Esophagus squamous epithelium (tissue), 5 donors: ENCODE data around the gene MCL1. TPM values are rescaled to one million over a fixed set of nuclear protein-coding genes. Genes with fewer than 3 reads are reported as not detected.

Experiments used
- DNase-seq: peaks from one replicate; lab custom pipeline; 2025; lab: John Stamatoyannopoulos, UW
- H3K27ac ChIP-seq, 4 donors: fragments of 200-600 bp; sonication (generic); one replicate each; pipeline ENCODE4 v1.5.1; 2016 to 2019; ENCODE audit warnings: mild to moderate bottlenecking in 1 of 4
- H3K27me3 ChIP-seq, 4 donors: fragments of 200-600 bp; sonication (generic); 1 replicate in 3 of 4; 2 replicates in 1 of 4; pipeline versions ENCODE4 v1.5.1 to v1.6.0; 2017 to 2021; ENCODE audit warnings: antibody characterized with exemption in 1 of 4
- H3K36me3 ChIP-seq, 3 donors: fragments of 200-600 bp; sonication (generic); one replicate each; pipeline ENCODE4 v1.5.1; 2016 to 2019
- H3K4me1 ChIP-seq, 3 donors: fragments of 200-600 bp; sonication (generic); one replicate each; pipeline ENCODE4 v1.5.1; 2017 to 2019
- H3K4me3 ChIP-seq, 4 donors: fragments of 200-600 bp; sonication (generic); 1 replicate in 3 of 4; 2 replicates in 1 of 4; pipeline ENCODE4 v1.5.1; 2016 to 2019; ENCODE audit warnings: mild to moderate bottlenecking in 2 of 4, moderate library complexity in 1 of 4
- H3K9me3 ChIP-seq, 3 donors: fragments of 200-600 bp; sonication (generic); one replicate each; pipeline ENCODE4 v1.5.1; 2016 to 2019
- POLR2A ChIP-seq, 4 donors: fragments of 450-650 bp; IDR thresholded peaks; one replicate each; pipeline ENCODE4 v1.6.1; 2017; ENCODE audit warnings: antibody characterized with exemption in 4 of 4, mild to moderate bottlenecking in 4 of 4, moderate library complexity in 3 of 4
- WGBS, 2 donors: methylation state at CpG; one replicate each; pipeline ENCODE4 v1.1.5; 2018; 5-methylcytosine and 5-hydroxymethylcytosine counted together
- intact Hi-C: fragments of 100-400 bp; cut with DNase I; formaldehyde crosslinking; loops from one replicate; pipeline ENCODE4 v1.15.0; 2022
- total RNA-seq, 4 donors: library from RNA; depleted of rRNA; stranded (reverse); fragments of >200 nt; gene quantifications; one replicate each; pipeline ENCODE4 v1.1.0, GENCODE V29; 2016
- TF ChIP-seq, protein P1 (sequence below), 6 experiments: fragments of 450-650 bp in 4 of 6; fragments of 200-600 bp in 2 of 6; sonication (generic) in 2 of 6; IDR thresholded peaks; one replicate each; pipeline ENCODE4 v1.5.1; 2016 to 2019; ENCODE audit warnings: antibody characterized with exemption in 6 of 6, mild to moderate bottlenecking in 4 of 6, moderate library complexity in 4 of 6
- donor health status: DM: yes; HTN: yes; CAD: no.

The MCL1 gene
- total RNA-seq, 4 donors from 2014 or later = 167 to 256 (median 216) TPM

GRCh38 chr1:150548324-150548631, 31.1 kb downstream of the MCL1 start:
- WGBS, 2 donors = 42 to 52% methylated on average over 4 of the region's 4 CpGs
- Histone ChIP-seq H3K27ac (peak overlapping the region; percentile 88 to 96 (median 91)), H3K9me3 (no peaks in the 10 kb centered on the region), H3K4me1 (peaks cover 41 to 62% (median 45%) of the 10 kb centered on the region in 3 donors), H3K27me3 (no peaks in the 10 kb centered on the region), H3K36me3 (peaks cover 0 to 5% (median 0%) of the 10 kb centered on the region in 3 donors), H3K4me3 (peak overlapping the region; percentile 49 to 84 (median 60))
- intact Hi-C loops = no loop called here
- no peak for DNase-seq
- TF ChIP-seq POLR2A (IDR thresholded peaks at IDR 0.05) = no peak
- TF ChIP-seq, protein P1, sequence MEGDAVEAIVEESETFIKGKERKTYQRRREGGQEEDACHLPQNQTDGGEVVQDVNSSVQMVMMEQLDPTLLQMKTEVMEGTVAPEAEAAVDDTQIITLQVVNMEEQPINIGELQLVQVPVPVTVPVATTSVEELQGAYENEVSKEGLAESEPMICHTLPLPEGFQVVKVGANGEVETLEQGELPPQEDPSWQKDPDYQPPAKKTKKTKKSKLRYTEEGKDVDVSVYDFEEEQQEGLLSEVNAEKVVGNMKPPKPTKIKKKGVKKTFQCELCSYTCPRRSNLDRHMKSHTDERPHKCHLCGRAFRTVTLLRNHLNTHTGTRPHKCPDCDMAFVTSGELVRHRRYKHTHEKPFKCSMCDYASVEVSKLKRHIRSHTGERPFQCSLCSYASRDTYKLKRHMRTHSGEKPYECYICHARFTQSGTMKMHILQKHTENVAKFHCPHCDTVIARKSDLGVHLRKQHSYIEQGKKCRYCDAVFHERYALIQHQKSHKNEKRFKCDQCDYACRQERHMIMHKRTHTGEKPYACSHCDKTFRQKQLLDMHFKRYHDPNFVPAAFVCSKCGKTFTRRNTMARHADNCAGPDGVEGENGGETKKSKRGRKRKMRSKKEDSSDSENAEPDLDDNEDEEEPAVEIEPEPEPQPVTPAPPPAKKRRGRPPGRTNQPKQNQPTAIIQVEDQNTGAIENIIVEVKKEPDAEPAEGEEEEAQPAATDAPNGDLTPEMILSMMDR (IDR thresholded peaks at IDR 0.05) = no peak

DNA sequence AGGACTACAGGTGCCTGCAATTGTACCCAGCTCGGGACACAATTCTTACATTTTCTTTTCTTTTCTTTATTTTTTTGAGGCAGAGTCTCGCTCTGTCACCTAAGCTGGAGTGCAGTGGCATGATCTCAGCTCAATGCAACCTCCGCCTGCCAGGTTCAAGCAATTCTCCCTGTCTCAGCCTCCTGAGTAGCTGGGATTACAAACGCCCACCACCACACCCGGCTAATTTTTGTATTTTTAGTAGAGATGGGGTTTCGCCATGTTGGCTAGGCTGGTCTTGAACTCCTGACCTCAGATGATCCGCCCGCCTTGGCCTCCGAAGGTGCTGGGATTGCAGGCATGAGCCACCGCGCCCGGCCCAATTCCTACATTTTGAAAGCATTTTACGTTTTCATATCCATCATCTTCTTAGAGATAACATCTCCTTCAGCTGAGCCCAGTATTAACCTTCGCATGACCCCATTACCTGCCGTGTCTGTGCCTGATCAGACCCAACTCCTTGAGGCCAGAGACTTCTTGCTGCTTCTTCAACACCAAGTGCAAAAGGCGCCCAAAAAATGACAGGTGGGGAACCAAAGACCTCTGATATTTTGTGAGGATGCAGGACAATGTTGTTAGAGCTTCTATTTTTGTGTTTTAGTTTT, 33.0 kb downstream of the MCL1 start:
- TF ChIP-seq POLR2A (IDR thresholded peaks at IDR 0.05) = no peak
- TF ChIP-seq, protein P1 (IDR thresholded peaks at IDR 0.05) = no peak
- Histone ChIP-seq H3K4me3 (no peak overlapping the region), H3K4me1 (peaks cover 24 to 45% (median 27%) of the 10 kb centered on the region in 3 donors), H3K9me3 (no peaks in the 10 kb centered on the region), H3K36me3 (no peaks in the 10 kb centered on the region), H3K27ac (no peak overlapping the region), H3K27me3 (no peaks in the 10 kb centered on the region)
- 86% methylated on average over 16 of the region's 16 CpGs for WGBS, 2 donors
- intact Hi-C loops = no loop called here
- no peak for DNase-seq

- peaks cover 18 to 37% (median 19%) of the 10 kb centered on the region in 3 donors for H3K4me1 ChIP-seq
- H3K36me3 ChIP-seq = no peaks in the 10 kb centered on the region
- no peak for TF ChIP-seq POLR2A (IDR thresholded peaks at IDR 0.05)
- TF ChIP-seq, protein P1 (IDR thresholded peaks at IDR 0.05) = no peak
- intact Hi-C loops = no loop called here
- peak overlapping the region in 1 of 4 donors; percentile 77 for H3K27ac ChIP-seq
- no peak overlapping the region for H3K4me3 ChIP-seq
- H3K9me3 ChIP-seq = no peaks in the 10 kb centered on the region
- WGBS, 2 donors = 88 to 91% methylated on average over 5 to 6 of the region's 6 CpGs
- DNase-seq = no peak
- H3K27me3 ChIP-seq = no peaks in the 10 kb centered on the region
These were observed 33.9 kb downstream of the MCL1 start for GRCh38 chr1:150545486-150546032.

DNA sequence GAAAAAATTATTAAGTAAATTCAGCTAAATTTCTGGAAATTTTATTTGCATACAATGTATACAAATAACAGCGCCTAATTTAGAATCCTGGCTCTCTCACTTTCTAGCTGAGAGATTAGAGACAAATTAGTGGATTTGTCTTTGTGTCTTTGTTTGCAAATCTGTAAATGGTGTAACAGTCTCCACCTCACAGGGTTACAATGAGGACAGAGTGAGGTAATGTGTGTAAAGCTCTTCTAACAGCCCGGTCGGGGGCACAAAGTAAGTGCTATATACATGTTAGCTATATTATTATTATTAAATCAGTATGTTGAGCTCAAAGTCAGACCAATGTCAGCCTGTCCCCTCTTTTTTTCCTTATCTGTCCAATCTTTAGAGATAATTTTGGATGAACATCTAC, 35.2 kb downstream of the MCL1 start:
- peak overlapping the region; percentile 50 to 84 (median 78) for H3K27ac ChIP-seq
- TF ChIP-seq, protein P1 (IDR thresholded peaks at IDR 0.05) = no peak
- TF ChIP-seq POLR2A (IDR thresholded peaks at IDR 0.05) = no peak

DNA sequence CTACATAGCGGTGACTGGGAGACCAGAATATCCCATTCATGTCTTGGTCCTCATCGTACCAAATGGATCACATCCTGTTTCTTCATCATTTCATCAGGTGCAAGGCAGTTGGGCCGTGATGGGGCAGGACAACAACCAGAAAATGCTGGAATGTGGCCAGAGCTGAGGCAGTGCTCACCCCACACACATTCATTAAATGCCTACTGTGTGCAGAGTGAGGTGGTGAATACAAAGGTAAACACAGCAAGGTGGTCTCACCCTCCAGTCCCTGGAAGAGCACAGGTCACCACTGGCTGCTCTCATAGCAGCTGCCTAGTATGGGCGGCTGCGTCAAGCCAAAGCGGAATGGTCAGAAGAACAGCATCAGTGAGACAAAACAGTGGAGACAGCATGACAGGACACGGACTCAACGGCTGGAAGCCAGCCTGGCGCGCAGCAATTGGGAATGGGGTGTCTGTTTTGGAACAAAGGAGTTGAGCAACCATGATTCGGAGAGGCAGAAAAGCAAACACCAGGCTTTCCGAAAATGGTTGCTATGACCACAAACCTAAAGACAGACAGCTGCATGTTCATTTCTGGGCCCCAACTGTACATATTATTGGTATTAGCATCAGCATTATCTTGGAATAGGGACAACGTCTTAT, 35.8 kb downstream of the MCL1 start:
- intact Hi-C loops = no loop called here
- H3K9me3 ChIP-seq = no peaks in the 10 kb centered on the region
- no peaks in the 10 kb centered on the region for H3K36me3 ChIP-seq
- no peak for DNase-seq
- TF ChIP-seq, protein P1 (IDR thresholded peaks at IDR 0.05) = no peak
- TF ChIP-seq POLR2A (IDR thresholded peaks at IDR 0.05) = no peak
- peak overlapping the region; percentile 50 to 84 (median 78) for H3K27ac ChIP-seq
- WGBS, 2 donors = 28 to 44% methylated on average over 13 of the region's 13 CpGs
- peaks cover 10 to 31% (median 12%) of the 10 kb centered on the region in 3 donors for H3K4me1 ChIP-seq
- no peaks in the 10 kb centered on the region for H3K27me3 ChIP-seq
- no peak overlapping the region for H3K4me3 ChIP-seq

More for the DNA sequence above, 35.2 kb downstream of the MCL1 start:
- Histone ChIP-seq H3K9me3 (no peaks in the 10 kb centered on the region), H3K27me3 (no peaks in the 10 kb centered on the region), H3K4me3 (no peak overlapping the region), H3K36me3 (no peaks in the 10 kb centered on the region), H3K4me1 (peaks cover 8 to 27% (median 12%) of the 10 kb centered on the region in 3 donors)
- DNase-seq = no peak
- 31 to 36% methylated on average over 3 of the region's 3 CpGs for WGBS, 2 donors
- intact Hi-C loops = no loop called here
